Smooth muscle cell (in vitro differentiated cells): ENCODE results near the gene SYCN. TPM values are rescaled to one million over a fixed set of nuclear protein-coding genes. Genes with fewer than 3 reads are reported as not detected.

ENCODE experiments used
- DNase-seq: peaks from one replicate; lab custom pipeline; 2025; ENCODE audit not compliant: unreplicated experiment; lab: John Stamatoyannopoulos, UW
- H2AFZ ChIP-seq: fragments of 200-600 bp; sonication (generic); 2 replicates; pipeline ENCODE4 v1.6.0; 2016; ENCODE audit warnings: antibody characterized with exemption, low read depth, mild to moderate bottlenecking
- H3F3A ChIP-seq: fragments of 200-600 bp; sonication (generic); 2 replicates; pipeline ENCODE4 v1.6.0; 2017; ENCODE audit warnings: antibody characterized with exemption, low read depth
- H3K27ac ChIP-seq: fragments of 200-600 bp; sonication (generic); 2 replicates; pipeline ENCODE4 v1.5.1; 2016; ENCODE audit warnings: low read depth, mild to moderate bottlenecking
- H3K27me3 ChIP-seq: fragments of 200-600 bp; sonication (generic); 2 replicates; pipeline ENCODE4 v1.6.1; 2016; ENCODE audit warnings: low read depth, mild to moderate bottlenecking
- H3K36me3 ChIP-seq: fragments of 200-600 bp; sonication (generic); 2 replicates; pipeline ENCODE4 v1.5.1; 2016; ENCODE audit warnings: low read depth
- H3K4me1 ChIP-seq: fragments of 200-600 bp; sonication (generic); 2 replicates; pipeline ENCODE4 v1.5.1; 2016; ENCODE audit warnings: low read depth
- H3K4me2 ChIP-seq: fragments of 200-600 bp; sonication (generic); 2 replicates; pipeline ENCODE4 v1.6.0; 2016; ENCODE audit warnings: mild to moderate bottlenecking
- H3K4me3 ChIP-seq: fragments of 200-600 bp; sonication (generic); 2 replicates; pipeline ENCODE4 v1.5.1; 2016; ENCODE audit warnings: mild to moderate bottlenecking
- H3K79me2 ChIP-seq: fragments of 200-600 bp; sonication (generic); 2 replicates; pipeline ENCODE4 v1.6.0; 2016; ENCODE audit warnings: low read depth, mild to moderate bottlenecking
- H3K9ac ChIP-seq: fragments of 200-600 bp; sonication (generic); 2 replicates; pipeline ENCODE4 v1.6.0; 2016; ENCODE audit warnings: low read depth
- H3K9me3 ChIP-seq: fragments of 200-600 bp; sonication (generic); replicated peaks from 2 replicates; pipeline ENCODE4 v1.5.1; 2016; ENCODE audit warnings: low read depth
- H4K20me1 ChIP-seq: fragments of 200-600 bp; sonication (generic); 2 replicates; pipeline ENCODE4 v1.6.0; 2016; ENCODE audit warnings: low read depth
- CTCF ChIP-seq: fragments of 200-600 bp; sonication (generic); IDR thresholded peaks from 2 replicates; pipeline ENCODE4 v1.5.1; 2017; ENCODE audit warnings: borderline replicate concordance, mild to moderate bottlenecking, antibody characterized with exemption; ENCODE audit not compliant: insufficient read depth, poor library complexity, severe bottlenecking
- WGBS: methylation state at CpG from one replicate; pipeline ENCODE4 v1.1.7; 2016; ENCODE audit warnings: low lambda C conversion rate; 5-methylcytosine and 5-hydroxymethylcytosine counted together
- polyA plus RNA-seq: library from polyadenylated mRNA; unstranded; fragments of >200 nt; fragmentation: Nextera tagmentation; extraction: Ambion mirVana; gene quantifications from 2 replicates; pipeline ENCODE4 v1.2.1, GENCODE V29; 2016
- total RNA-seq: library from RNA; depleted of rRNA; stranded (reverse); fragments of >200 nt; gene quantifications from 2 replicates; pipeline ENCODE4 v1.2.3, GENCODE V29; 2014

The SYCN gene
- total and polyA plus RNA-seq, 2 experiments from 2014 or later = not detected

GRCh38 chr19:39207293-39207836 is 3.3 kb upstream of the SYCN start:
- H4K20me1 ChIP-seq = no peaks in the 10 kb centered on the region
- H3K4me1 ChIP-seq = no peaks in the 10 kb centered on the region
- H3F3A ChIP-seq = no peaks in the 10 kb centered on the region
- H3K9me3 ChIP-seq = no peaks in the 10 kb centered on the region
- no peak overlapping the region for H2AFZ ChIP-seq
- H3K27me3 ChIP-seq = no peaks in the 10 kb centered on the region
- no peak overlapping the region for H3K4me3 ChIP-seq
- no peaks in the 10 kb centered on the region for H3K79me2 ChIP-seq
- no peak overlapping the region for H3K9ac ChIP-seq
- H3K4me2 ChIP-seq = no peak overlapping the region
- no peaks in the 10 kb centered on the region for H3K36me3 ChIP-seq
- H3K27ac ChIP-seq = no peak overlapping the region
- WGBS = 72% methylated on average over 6 of the region's 6 CpGs
- no peak for DNase-seq
- no peak for TF ChIP-seq CTCF

GRCh38 chr19:39206122-39206521 is 2.1 kb upstream of the SYCN start:
- Histone ChIP-seq H2AFZ (no peak overlapping the region), H4K20me1 (no peaks in the 10 kb centered on the region), H3K9me3 (no peaks in the 10 kb centered on the region), H3F3A (no peaks in the 10 kb centered on the region), H3K27me3 (no peaks in the 10 kb centered on the region), H3K4me3 (no peak overlapping the region), H3K36me3 (no peaks in the 10 kb centered on the region), H3K4me2 (no peak overlapping the region), H3K9ac (no peak overlapping the region), H3K79me2 (no peaks in the 10 kb centered on the region), H3K4me1 (no peaks in the 10 kb centered on the region), H3K27ac (no peak overlapping the region)
- no peak for TF ChIP-seq CTCF
- WGBS = 95% methylated on average over 6 of the region's 6 CpGs
- DNase-seq = no peak

GRCh38 chr19:39205449-39205764 is 1.3 kb upstream of the SYCN start:
- no peak for TF ChIP-seq CTCF
- H3K27ac ChIP-seq = no peak overlapping the region
- no peaks in the 10 kb centered on the region for H3K27me3 ChIP-seq
- no peak overlapping the region for H2AFZ ChIP-seq
- no peak for DNase-seq
- no peaks in the 10 kb centered on the region for H3K9me3 ChIP-seq
- no peaks in the 10 kb centered on the region for H4K20me1 ChIP-seq
- 87% methylated on average over 3 of the region's 3 CpGs for WGBS
- H3K4me3 ChIP-seq = no peak overlapping the region
- H3F3A ChIP-seq = no peaks in the 10 kb centered on the region
- H3K79me2 ChIP-seq = no peaks in the 10 kb centered on the region
- H3K4me1 ChIP-seq = no peaks in the 10 kb centered on the region
- H3K4me2 ChIP-seq = no peak overlapping the region
- H3K36me3 ChIP-seq = no peaks in the 10 kb centered on the region
- H3K9ac ChIP-seq = no peak overlapping the region

- no peaks in the 10 kb centered on the region for H3K4me1 ChIP-seq
- H2AFZ ChIP-seq = no peak overlapping the region
- no peaks in the 10 kb centered on the region for H3F3A ChIP-seq
- H4K20me1 ChIP-seq = no peaks in the 10 kb centered on the region
- H3K9me3 ChIP-seq = no peaks in the 10 kb centered on the region
- H3K79me2 ChIP-seq = no peaks in the 10 kb centered on the region
- H3K9ac ChIP-seq = no peak overlapping the region
- TF ChIP-seq CTCF = no peak
- H3K27me3 ChIP-seq = peaks cover 6% of the 10 kb centered on the region
- no peak overlapping the region for H3K4me2 ChIP-seq
- H3K4me3 ChIP-seq = no peak overlapping the region
- WGBS = no CpG with 5 or more reads among the region's 1 CpG
- no peaks in the 10 kb centered on the region for H3K36me3 ChIP-seq
- H3K27ac ChIP-seq = no peak overlapping the region
- no peak for DNase-seq
These were observed 1.1 kb downstream of the SYCN start for GRCh38 chr19:39202998-39203355.
